Dendritic cell treated with granulocyte-macrophage colony-stimulating factor and Interleukin-4, amounts not matched to agents 40 ng/mL and 50 ng/mL, for 4 days (primary cell): ENCODE results near the gene GPR146.

Source experiments
- H3K27ac Mint-ChIP-seq: one replicate; pipeline ENCODE4 v1.8.0; 2022; ENCODE audit warnings: mild to moderate bottlenecking, mixed read lengths
- H3K27me3 Mint-ChIP-seq: one replicate; pipeline ENCODE4 v1.8.0; 2022; ENCODE audit warnings: mild to moderate bottlenecking, mixed read lengths
- H3K36me3 Mint-ChIP-seq: one replicate; pipeline ENCODE4 v1.8.0; 2022; ENCODE audit warnings: low read depth, mixed read lengths
- H3K4me1 Mint-ChIP-seq: one replicate; pipeline ENCODE4 v1.8.0; 2022; ENCODE audit warnings: low read depth, mixed read lengths
- H3K4me3 Mint-ChIP-seq: one replicate; pipeline ENCODE4 v1.8.0; 2022; ENCODE audit warnings: mild to moderate bottlenecking, moderate library complexity, mixed read lengths
- H3K9me3 Mint-ChIP-seq: one replicate; pipeline ENCODE4 v1.8.0; 2022; ENCODE audit warnings: mixed read lengths
- intact Hi-C: fragments of 100-400 bp; cut with micrococcal nuclease; formaldehyde crosslinking; loops from one replicate; pipeline ENCODE4 v1.15.0; 2022

Gene GPR146

GRCh38 chr7:1059200-1060091, 15.1 kb downstream of the GPR146 start:
- intact Hi-C loops = loop anchor here (5.0 to 10.0 kb wide), 2 partner anchors 32 to 135 kb away; no protein-coding TSS in a partner anchor
- H3K4me1 Mint-ChIP-seq = peaks cover 65% of the 10 kb centered on the region
- H3K27ac Mint-ChIP-seq = peak overlapping the region; percentile 76
- no peaks in the 10 kb centered on the region for H3K9me3 Mint-ChIP-seq
- peaks cover 29% of the 10 kb centered on the region for H3K36me3 Mint-ChIP-seq
- H3K4me3 Mint-ChIP-seq = no peak overlapping the region
- H3K27me3 Mint-ChIP-seq = peaks cover 89% of the 10 kb centered on the region

- Mint-ChIP-seq H3K4me1 (peaks cover 57% of the 10 kb centered on the region), H3K4me3 (peak overlapping the region; percentile 17), H3K27ac (peak overlapping the region; percentile 76), H3K27me3 (peaks cover 89% of the 10 kb centered on the region), H3K36me3 (peaks cover 18% of the 10 kb centered on the region), H3K9me3 (no peaks in the 10 kb centered on the region)
- intact Hi-C loops = loop anchor here (5.0 to 10.0 kb wide), 2 partner anchors 33 to 136 kb away; no protein-coding TSS in a partner anchor
Measured at GRCh38 chr7:1060315-1061072, 16.1 kb downstream of the GPR146 start.

- peaks cover 56% of the 10 kb centered on the region for H3K4me1 Mint-ChIP-seq
- intact Hi-C loops = loop anchor here (5.0 to 10.0 kb wide), 2 partner anchors 34 to 136 kb away; no protein-coding TSS in a partner anchor
- no peaks in the 10 kb centered on the region for H3K9me3 Mint-ChIP-seq
- peaks cover 89% of the 10 kb centered on the region for H3K27me3 Mint-ChIP-seq
- H3K4me3 Mint-ChIP-seq = peak overlapping the region; percentile 30
- H3K36me3 Mint-ChIP-seq = peaks cover 17% of the 10 kb centered on the region
- peak overlapping the region; percentile 76 for H3K27ac Mint-ChIP-seq
Measured at GRCh38 chr7:1061180-1061579, 16.8 kb downstream of the GPR146 start.

- intact Hi-C loops = loop anchor here (1.0 to 10.0 kb wide), 3 partner anchors 18 to 138 kb away; partner anchors contain the start of gene GPR146
- peak overlapping the region; percentile 76 for H3K27ac Mint-ChIP-seq
- peaks cover 12% of the 10 kb centered on the region for H3K36me3 Mint-ChIP-seq
- H3K27me3 Mint-ChIP-seq = peaks cover 85% of the 10 kb centered on the region
- H3K9me3 Mint-ChIP-seq = no peaks in the 10 kb centered on the region
- H3K4me1 Mint-ChIP-seq = peaks cover 51% of the 10 kb centered on the region
- peak overlapping the region; percentile 30 for H3K4me3 Mint-ChIP-seq
Measured at GRCh38 chr7:1062296-1063294, 18.2 kb downstream of the GPR146 start.

GRCh38 chr7:1063361-1063760, 19.0 kb downstream of the GPR146 start:
- Mint-ChIP-seq H3K9me3 (no peaks in the 10 kb centered on the region), H3K27ac (no peak overlapping the region), H3K27me3 (peaks cover 77% of the 10 kb centered on the region), H3K4me1 (peaks cover 51% of the 10 kb centered on the region), H3K36me3 (peaks cover 5% of the 10 kb centered on the region), H3K4me3 (no peak overlapping the region)
- intact Hi-C loops = loop anchor here (5.0 to 10.0 kb wide), 2 partner anchors 36 to 139 kb away; no protein-coding TSS in a partner anchor

GRCh38 chr7:1064581-1064980, 20.2 kb downstream of the GPR146 start:
- peaks cover 46% of the 10 kb centered on the region for H3K4me1 Mint-ChIP-seq
- intact Hi-C loops = loop anchor here (5.0 to 10.0 kb wide), 2 partner anchors 37 to 140 kb away; no protein-coding TSS in a partner anchor
- H3K27ac Mint-ChIP-seq = no peak overlapping the region
- H3K27me3 Mint-ChIP-seq = peaks cover 67% of the 10 kb centered on the region
- H3K36me3 Mint-ChIP-seq = no peaks in the 10 kb centered on the region
- H3K9me3 Mint-ChIP-seq = no peaks in the 10 kb centered on the region
- H3K4me3 Mint-ChIP-seq = no peak overlapping the region

GRCh38 chr7:1065263-1065584, 20.9 kb downstream of the GPR146 start:
- no peaks in the 10 kb centered on the region for H3K9me3 Mint-ChIP-seq
- H3K4me1 Mint-ChIP-seq = peaks cover 41% of the 10 kb centered on the region
- intact Hi-C loops = loop anchor here (1.0 to 10.0 kb wide), 2 partner anchors 72 to 140 kb away; no protein-coding TSS in a partner anchor
- peaks cover 64% of the 10 kb centered on the region for H3K27me3 Mint-ChIP-seq
- H3K4me3 Mint-ChIP-seq = peak overlapping the region; percentile 49
- no peak overlapping the region for H3K27ac Mint-ChIP-seq
- no peaks in the 10 kb centered on the region for H3K36me3 Mint-ChIP-seq

- peak overlapping the region; percentile 49 for H3K4me3 Mint-ChIP-seq
- H3K27ac Mint-ChIP-seq = no peak overlapping the region
- no peaks in the 10 kb centered on the region for H3K9me3 Mint-ChIP-seq
- H3K4me1 Mint-ChIP-seq = peaks cover 36% of the 10 kb centered on the region
- peaks cover 64% of the 10 kb centered on the region for H3K27me3 Mint-ChIP-seq
- intact Hi-C loops = loop anchor here (1.0 to 10.0 kb wide), 2 partner anchors 72 to 141 kb away; no protein-coding TSS in a partner anchor
- H3K36me3 Mint-ChIP-seq = no peaks in the 10 kb centered on the region
Measured at GRCh38 chr7:1065585-1066241, 21.4 kb downstream of the GPR146 start.

GRCh38 chr7:1066242-1066588, 21.9 kb downstream of the GPR146 start:
- H3K36me3 Mint-ChIP-seq = no peaks in the 10 kb centered on the region
- intact Hi-C loops = loop anchor here (10.0 kb wide), 1 partner anchor 141 kb away; no protein-coding TSS in a partner anchor

GRCh38 chr7:1068013-1068412, 23.7 kb downstream of the GPR146 start:
- Mint-ChIP-seq H3K27ac (no peak overlapping the region), H3K4me3 (no peak overlapping the region), H3K27me3 (peaks cover 52% of the 10 kb centered on the region), H3K9me3 (no peaks in the 10 kb centered on the region), H3K4me1 (peaks cover 15% of the 10 kb centered on the region), H3K36me3 (no peaks in the 10 kb centered on the region)
- intact Hi-C loops = loop anchor here (10.0 kb wide), 1 partner anchor 143 kb away; no protein-coding TSS in a partner anchor

More at GRCh38 chr7:1066242-1066588, 21.9 kb downstream of the GPR146 start:
- H3K27ac Mint-ChIP-seq = no peak overlapping the region
- H3K4me3 Mint-ChIP-seq = no peak overlapping the region
- peaks cover 31% of the 10 kb centered on the region for H3K4me1 Mint-ChIP-seq
- no peaks in the 10 kb centered on the region for H3K9me3 Mint-ChIP-seq
- peaks cover 59% of the 10 kb centered on the region for H3K27me3 Mint-ChIP-seq

GRCh38 chr7:1068619-1069018, 24.3 kb downstream of the GPR146 start:
- no peak overlapping the region for H3K4me3 Mint-ChIP-seq
- H3K27ac Mint-ChIP-seq = no peak overlapping the region
- H3K27me3 Mint-ChIP-seq = peaks cover 51% of the 10 kb centered on the region
- H3K36me3 Mint-ChIP-seq = no peaks in the 10 kb centered on the region
- intact Hi-C loops = loop anchor here (10.0 kb wide), 1 partner anchor 144 kb away; no protein-coding TSS in a partner anchor
- H3K4me1 Mint-ChIP-seq = peaks cover 16% of the 10 kb centered on the region
- no peaks in the 10 kb centered on the region for H3K9me3 Mint-ChIP-seq

- Mint-ChIP-seq H3K27ac (no peak overlapping the region), H3K36me3 (no peaks in the 10 kb centered on the region), H3K4me3 (no peak overlapping the region), H3K9me3 (no peaks in the 10 kb centered on the region), H3K27me3 (peaks cover 35% of the 10 kb centered on the region), H3K4me1 (peaks cover 12% of the 10 kb centered on the region)
- intact Hi-C loops = no loop called here
Measured at GRCh38 chr7:1070544-1071011, 26.2 kb downstream of the GPR146 start.
